Stimulated activated naive CD4-positive, alpha-beta T cell (primary cell): Measurements from ENCODE around the gene GALM.
"Not testable (repeated sequence)": the region's sequence is repeated elsewhere in the genome, so short reads cannot be mapped to it uniquely, and the experiment has no call there.

Experiments used
- DNase-seq, 6 experiments: peaks; one replicate each; lab custom pipeline; 2025; lab: John Stamatoyannopoulos, UW

GALM gene

GRCh38 chr2:38665854-38666555, at the start of gene GALM:
Gene GALM (plus strand): TSS chr2:38666114. CDS start chr2:38666162, 48 bp downstream.
- peak in 5 of 6 experiments; percentile 16 to 70 (median 35) for DNase-seq

DNA sequence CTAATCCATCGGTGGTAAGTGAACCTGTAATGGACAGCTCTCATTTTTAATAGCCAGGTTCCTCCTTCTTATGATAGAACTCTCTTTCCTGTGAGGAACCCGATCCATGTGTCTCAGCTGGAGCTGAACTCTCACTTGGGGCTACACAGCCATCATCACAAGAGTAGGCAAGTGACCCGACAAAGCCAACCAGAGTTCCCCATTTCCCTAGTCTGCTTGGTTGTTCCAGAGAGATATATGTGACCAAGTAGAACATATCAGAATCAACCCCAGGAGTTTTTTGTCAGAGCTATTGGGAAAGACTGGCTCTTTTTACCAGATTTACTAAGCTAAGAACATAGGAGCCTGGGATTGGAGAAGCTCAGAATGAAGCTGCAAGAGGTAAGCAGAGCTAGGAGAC, 48.6 kb upstream of the GALM start:
- no peak for DNase-seq

GRCh38 chr2:38619458-38620164, 46.3 kb upstream of the GALM start:
- DNase-seq = no peak

- no peak for DNase-seq
Observed at GRCh38 chr2:38620282-38620977, 45.5 kb upstream of the GALM start.

GRCh38 chr2:38621018-38621417, 44.9 kb upstream of the GALM start:
- DNase-seq = no peak

- DNase-seq = no peak
Observed at GRCh38 chr2:38622210-38622609, 43.7 kb upstream of the GALM start.

DNA sequence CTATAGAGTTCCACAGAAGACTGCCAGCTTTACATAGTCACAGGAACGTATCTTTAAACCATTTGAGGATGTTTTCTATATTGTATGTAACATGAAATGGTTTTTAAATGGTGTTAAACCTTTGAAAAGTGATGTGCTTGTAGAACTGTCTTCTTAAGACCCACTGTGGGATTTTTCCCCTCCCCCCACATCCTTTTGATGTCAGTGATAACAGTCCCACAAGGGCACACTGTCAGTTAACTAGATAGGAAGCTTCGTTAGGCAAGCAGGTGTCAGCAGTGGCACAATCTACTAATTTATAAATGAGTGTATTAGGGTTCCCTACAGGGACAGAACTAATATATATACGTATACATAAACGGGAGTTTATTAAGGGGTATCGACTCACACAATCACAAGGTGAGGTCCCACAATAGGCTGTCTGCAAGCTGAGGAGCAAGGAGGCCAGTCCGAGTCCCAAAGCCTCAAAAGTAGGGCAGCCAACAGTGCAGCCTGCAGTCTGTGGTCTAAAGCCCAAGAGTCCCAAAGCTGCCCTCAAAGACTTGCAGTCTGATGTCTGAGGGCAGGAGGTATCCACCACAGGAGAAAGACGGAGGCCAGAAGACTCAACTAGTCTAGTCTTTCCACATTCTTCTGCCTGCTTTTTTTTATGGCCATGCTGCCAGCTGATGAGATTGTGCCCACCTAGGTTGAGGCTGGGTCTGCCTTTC, 39.4 kb upstream of the GALM start:
- peak in 3 of 6 experiments; percentile 14 to 43 (median 41) for DNase-seq

- no peak for DNase-seq
Observed at GRCh38 chr2:38627391-38627790, 38.5 kb upstream of the GALM start.

- DNase-seq = no peak
Observed at GRCh38 chr2:38629684-38630083, 36.2 kb upstream of the GALM start.

DNA sequence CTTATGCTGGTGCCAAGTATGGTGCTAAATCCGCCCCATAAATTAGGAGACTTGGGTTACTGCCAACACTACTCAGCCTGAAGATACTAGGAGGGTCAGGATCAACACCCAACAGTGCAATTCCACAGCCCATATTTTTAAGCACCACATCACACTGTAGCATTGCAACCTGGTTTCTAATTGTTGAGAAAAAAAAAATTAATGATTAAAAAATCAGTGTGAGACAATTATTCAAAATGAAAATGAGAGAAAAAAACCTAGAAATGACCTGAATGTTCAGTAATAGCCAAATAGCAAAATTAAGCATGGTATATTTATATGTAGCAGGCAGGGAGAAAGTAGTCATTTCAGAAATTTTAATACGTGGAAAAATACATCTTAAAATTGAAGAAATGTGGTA, 33.9 kb upstream of the GALM start:
- no peak for DNase-seq

- DNase-seq = no peak
Observed at GRCh38 chr2:38632980-38633379, 32.9 kb upstream of the GALM start.

DNA sequence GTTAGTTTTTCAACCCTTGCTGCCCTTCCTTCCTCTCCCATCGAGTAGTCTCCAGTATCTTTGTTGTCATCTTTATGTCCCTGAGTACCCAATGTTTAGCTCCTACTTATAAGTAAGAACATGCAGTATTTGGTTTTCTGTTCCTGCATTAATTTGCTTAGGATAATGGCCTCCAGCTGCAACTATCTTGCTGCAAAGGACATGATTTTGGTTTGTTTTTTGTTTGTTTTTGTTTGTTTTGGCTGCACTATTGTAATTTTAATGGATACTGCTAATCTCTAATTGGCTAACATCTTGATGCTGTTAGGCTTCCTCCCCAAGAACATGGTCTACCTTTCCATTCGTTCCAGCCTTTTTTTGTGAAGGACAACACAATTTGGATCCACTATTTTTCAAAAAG, 32.0 kb upstream of the GALM start:
- DNase-seq = no peak

- no peak for DNase-seq
Observed at GRCh38 chr2:38634684-38635083, 31.2 kb upstream of the GALM start.

- DNase-seq = no peak
Observed at GRCh38 chr2:38635139-38635538, 30.8 kb upstream of the GALM start.

- DNase-seq = no peak
Observed at GRCh38 chr2:38636069-38636468, 29.8 kb upstream of the GALM start.

DNA sequence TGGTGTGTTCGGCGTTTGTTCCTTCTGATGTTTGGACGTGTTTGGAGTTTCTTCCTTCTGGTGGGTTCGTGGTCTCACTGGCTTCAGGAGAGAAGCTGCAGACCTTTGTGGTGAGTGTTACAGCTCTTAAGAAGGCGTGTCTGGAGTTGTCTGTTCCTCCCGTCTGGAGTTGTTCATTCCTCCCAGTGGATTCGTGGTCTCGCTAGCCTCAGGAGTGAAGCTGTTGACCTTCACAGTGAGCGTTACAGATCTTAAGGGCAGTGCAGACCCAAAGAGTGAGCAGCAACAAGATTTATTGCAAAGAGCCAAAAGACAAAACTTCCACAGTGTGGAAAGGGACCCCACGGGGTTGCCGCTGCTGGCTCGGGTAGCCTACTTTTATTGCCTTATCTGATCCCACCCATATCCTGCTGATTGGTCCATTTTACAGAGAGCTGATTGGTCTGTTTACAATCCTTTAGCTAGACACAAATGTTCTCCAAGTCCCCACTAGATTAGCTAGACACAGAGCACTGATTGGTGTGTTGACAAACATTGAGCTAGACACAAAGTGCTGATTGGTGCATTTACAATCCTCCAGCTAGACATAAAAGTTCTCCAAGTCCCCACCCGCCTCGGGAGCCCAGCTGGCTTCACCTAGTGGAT, 23.4 kb upstream of the GALM start:
- not testable (repeated sequence) for DNase-seq

DNA sequence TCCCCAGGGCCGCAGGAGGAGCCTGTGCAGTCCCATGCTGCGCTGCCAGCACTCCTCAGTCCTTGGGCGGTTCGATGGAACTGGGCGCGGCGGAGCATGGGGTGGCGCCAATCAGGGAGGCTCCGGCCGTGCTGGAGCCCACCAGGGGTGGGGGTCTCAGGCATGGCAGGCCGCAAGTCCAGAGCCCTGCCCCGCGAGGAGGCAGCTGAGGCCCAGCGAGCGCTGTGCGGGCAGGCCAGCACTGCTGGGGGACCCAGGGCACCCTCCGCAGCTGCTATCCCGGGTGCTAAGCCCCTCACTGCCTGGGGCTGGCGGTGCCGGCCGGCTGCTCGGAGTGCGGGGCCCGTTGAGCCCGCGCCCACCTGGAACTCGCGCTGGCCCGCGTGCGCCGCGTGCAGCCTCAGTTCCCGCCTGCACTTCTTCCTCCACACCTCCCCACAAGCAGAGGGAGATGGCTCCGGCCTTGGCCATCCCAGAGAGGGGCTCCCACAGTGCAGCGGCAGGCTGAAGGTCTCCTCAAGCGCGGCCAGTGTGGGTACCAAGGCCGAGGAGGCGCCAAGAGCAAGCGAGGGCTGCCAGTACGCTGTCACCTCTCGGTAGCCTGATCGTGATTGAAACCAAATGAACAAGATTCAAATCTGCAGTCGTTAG, 22.8 kb upstream of the GALM start:
- DNase-seq = no peak

GRCh38 chr2:38643683-38644511, 22.0 kb upstream of the GALM start:
- peak in 3 of 6 experiments; percentile 30 to 53 (median 46) for DNase-seq

DNA sequence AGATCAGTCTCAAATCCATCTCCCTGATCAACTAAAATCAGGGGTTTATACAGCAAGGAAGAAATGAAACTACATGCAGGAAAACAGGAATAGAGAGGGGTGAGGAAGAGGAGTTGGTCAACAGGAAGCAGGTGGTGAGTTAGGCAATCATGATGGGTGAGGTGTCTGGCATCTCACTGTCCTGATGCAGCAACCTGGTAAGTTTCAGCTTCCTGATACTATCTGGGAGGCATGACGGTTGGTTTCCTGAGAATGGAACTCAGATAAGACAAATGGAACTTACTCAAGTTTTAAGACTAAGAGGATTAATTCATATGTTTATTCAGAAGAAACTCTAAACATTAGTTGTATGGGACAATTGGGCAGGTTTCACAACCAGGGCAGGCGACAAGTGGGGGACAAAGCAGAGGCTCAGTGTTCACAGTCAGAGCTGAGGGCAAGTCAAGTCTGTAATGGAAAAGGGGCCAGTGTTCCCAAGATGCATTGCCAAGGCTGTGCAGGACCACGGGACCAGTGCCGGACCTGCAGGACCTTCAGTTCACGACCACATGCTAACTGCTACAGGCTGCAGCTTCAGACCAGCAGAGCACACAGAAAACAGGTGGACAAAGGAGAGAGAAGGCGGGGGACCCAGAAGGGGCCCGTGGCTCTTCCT, 17.7 kb upstream of the GALM start:
- no peak for DNase-seq

DNA sequence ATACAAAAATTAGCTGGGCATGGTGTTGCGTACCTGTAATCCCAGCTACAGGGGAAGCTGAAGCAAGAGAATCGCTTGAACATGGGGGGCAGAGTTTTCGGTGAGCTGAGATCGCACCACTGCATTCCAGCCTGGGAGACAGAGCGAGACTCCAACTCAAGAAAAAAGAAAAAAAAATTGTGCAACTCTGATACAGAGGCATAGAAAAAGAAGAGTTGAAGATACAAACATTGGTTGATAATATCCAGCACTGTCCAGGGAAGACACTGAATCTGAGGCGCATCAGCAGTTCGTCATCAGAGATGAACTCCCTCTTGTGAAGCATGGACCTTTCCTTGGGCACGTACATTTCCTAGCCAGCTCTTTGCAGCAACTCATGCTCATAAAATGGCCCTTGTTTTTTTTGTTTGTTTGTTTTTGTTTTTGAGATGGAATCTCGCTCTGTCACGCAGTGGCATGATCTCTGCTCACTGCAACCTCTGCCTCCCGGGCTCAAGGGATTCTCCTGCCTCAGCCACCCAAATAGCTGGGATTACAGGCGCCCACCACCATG, 16.7 kb upstream of the GALM start:
- no peak for DNase-seq
